ENCODE data around the gene PRKAR1B. TPM values are rescaled to one million over a fixed set of nuclear protein-coding genes. Genes with fewer than 3 reads are reported as not detected.

The PRKAR1B gene
- total RNA-seq, 1 experiment from 2014 or later: 51.7 TPM

- Histone ChIP-seq H3K9me3 (ENCODE audit: insufficient read depth, low read depth) (peaks cover 13% of the 10 kb centered on the region; the same call in 1 of the 2 replicates), H2AFZ (no peak overlapping the region), H3F3A (ENCODE audit: insufficient read depth, low read depth) (no peaks in the 10 kb centered on the region; the same call in 1 of the 2 replicates), H3K9me2 (ENCODE audit: insufficient read depth) (no peaks in the 10 kb centered on the region), H3K27me3 (ENCODE audit: insufficient read depth, low read depth) (no peaks in the 10 kb centered on the region), H3K4me1 (replicated peaks; ENCODE audit: insufficient read depth) (no peaks in the 10 kb centered on the region), H4K20me1 (ENCODE audit: insufficient read depth) (peaks cover 2% of the 10 kb centered on the region; the same call in 1 of the 2 replicates), H3K4me2 (no peak overlapping the region), H3K36me3 (ENCODE audit: low read depth) (no peaks in the 10 kb centered on the region), H3K79me2 (ENCODE audit: low read depth) (no peaks in the 10 kb centered on the region), H3K4me3 (no peak overlapping the region), H3K27ac (no peak overlapping the region)
- no peak for TF ChIP-seq EZH2 (IDR thresholded peaks at IDR 0.05; ENCODE audit: low read depth)
- TF ChIP-seq, protein P1, sequence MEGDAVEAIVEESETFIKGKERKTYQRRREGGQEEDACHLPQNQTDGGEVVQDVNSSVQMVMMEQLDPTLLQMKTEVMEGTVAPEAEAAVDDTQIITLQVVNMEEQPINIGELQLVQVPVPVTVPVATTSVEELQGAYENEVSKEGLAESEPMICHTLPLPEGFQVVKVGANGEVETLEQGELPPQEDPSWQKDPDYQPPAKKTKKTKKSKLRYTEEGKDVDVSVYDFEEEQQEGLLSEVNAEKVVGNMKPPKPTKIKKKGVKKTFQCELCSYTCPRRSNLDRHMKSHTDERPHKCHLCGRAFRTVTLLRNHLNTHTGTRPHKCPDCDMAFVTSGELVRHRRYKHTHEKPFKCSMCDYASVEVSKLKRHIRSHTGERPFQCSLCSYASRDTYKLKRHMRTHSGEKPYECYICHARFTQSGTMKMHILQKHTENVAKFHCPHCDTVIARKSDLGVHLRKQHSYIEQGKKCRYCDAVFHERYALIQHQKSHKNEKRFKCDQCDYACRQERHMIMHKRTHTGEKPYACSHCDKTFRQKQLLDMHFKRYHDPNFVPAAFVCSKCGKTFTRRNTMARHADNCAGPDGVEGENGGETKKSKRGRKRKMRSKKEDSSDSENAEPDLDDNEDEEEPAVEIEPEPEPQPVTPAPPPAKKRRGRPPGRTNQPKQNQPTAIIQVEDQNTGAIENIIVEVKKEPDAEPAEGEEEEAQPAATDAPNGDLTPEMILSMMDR (conservative IDR thresholded peaks at IDR 0.05): no peak
- intact Hi-C loops (cut with micrococcal nuclease; ENCODE audit: unreplicated experiment): no loop called here
- BruUV-seq (replicated peaks): no TSS peak
- ChIA-PET CTCF (interaction anchor here (0.6 kb wide), 1 partner anchor 358 kb away, joined by 5 read pairs; no protein-coding TSS in a partner anchor), POLR2A (ENCODE audit: unreplicated experiment) (no interaction called here)
- no peak for DNase-seq
Observed at GRCh38 chr7:693280-693679, 33.8 kb downstream of the PRKAR1B start.

- DNase-seq: no peak
- Histone ChIP-seq H3K4me2 (no peak overlapping the region), H2AFZ (no peak overlapping the region), H3K27ac (no peak overlapping the region), H3K9me3 (ENCODE audit: insufficient read depth, low read depth) (peaks cover 13% of the 10 kb centered on the region; the same call in 1 of the 2 replicates), H3F3A (ENCODE audit: insufficient read depth, low read depth) (no peaks in the 10 kb centered on the region; the same call in 1 of the 2 replicates), H3K4me3 (no peak overlapping the region), H3K36me3 (ENCODE audit: low read depth) (no peaks in the 10 kb centered on the region; the same call in 1 of the 2 replicates), H4K20me1 (ENCODE audit: insufficient read depth) (peaks cover 2% of the 10 kb centered on the region; the same call in 1 of the 2 replicates), H3K4me1 (replicated peaks; ENCODE audit: insufficient read depth) (no peaks in the 10 kb centered on the region), H3K9me2 (ENCODE audit: insufficient read depth) (no peaks in the 10 kb centered on the region), H3K27me3 (ENCODE audit: insufficient read depth, low read depth) (no peaks in the 10 kb centered on the region), H3K79me2 (ENCODE audit: low read depth) (no peaks in the 10 kb centered on the region)
- POLR2A ChIA-PET (ENCODE audit: unreplicated experiment): no interaction called here
- intact Hi-C loops (cut with micrococcal nuclease; ENCODE audit: unreplicated experiment): no loop called here
- no TSS peak for BruUV-seq (replicated peaks)
- CTCF ChIA-PET: no interaction called here
- TF ChIP-seq, protein P1 (conservative IDR thresholded peaks at IDR 0.05): no peak
- no peak for TF ChIP-seq EZH2 (IDR thresholded peaks at IDR 0.05; ENCODE audit: low read depth)
Observed at GRCh38 chr7:691361-692045, 35.6 kb downstream of the PRKAR1B start.

DNA sequence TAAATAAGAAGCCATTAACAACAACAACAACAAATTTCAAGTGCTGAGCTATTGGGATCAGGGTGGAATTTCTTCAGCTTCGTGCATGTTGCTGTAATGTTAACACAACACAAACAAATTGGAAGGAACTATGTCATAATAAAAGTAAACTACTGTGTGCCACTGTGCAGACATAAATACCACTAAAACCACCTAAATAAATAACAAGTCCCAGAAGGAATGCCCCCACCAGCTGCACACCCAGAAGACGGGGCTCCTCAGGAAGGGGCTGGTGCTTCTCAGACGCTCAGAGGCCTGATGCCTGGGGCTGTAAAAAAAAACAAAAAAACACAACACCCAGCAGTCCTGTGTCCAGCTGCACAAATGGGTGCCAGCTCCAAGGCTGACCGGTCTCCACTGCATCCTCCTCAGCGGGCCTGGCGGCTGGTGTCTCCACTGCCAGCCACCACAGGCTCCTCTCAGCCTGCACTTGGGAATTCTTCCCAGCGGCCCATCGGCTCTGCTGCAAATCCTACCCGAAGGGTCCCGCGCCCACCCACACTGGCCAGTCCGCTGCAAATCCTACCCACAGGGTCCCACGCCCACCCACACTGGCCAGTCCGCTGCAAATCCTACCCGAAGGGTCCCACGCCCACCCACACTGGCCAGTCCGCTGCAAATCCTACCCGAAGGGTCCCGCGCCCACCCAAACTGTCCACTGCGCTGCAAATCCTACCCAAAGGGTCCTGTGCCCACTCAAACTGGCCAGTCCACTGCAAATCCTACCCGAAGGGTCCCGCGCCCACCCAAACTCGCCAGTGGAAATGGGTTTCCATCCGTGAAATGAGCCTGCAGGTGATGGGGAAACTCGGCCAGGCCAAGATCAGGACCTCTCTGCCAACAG, 36.4 kb downstream of the PRKAR1B start:
- no peaks in the 10 kb centered on the region for H3K27me3 ChIP-seq (ENCODE audit: insufficient read depth, low read depth)
- H3K4me3 ChIP-seq: no peak overlapping the region
- TF ChIP-seq EZH2 (IDR thresholded peaks at IDR 0.05; ENCODE audit: low read depth): no peak
- TF ChIP-seq, protein P1 (conservative IDR thresholded peaks at IDR 0.05): no peak
- no peaks in the 10 kb centered on the region for H3K79me2 ChIP-seq (ENCODE audit: low read depth)
- H4K20me1 ChIP-seq (ENCODE audit: insufficient read depth): peaks cover 2% of the 10 kb centered on the region; the same call in 1 of the 2 replicates
- ChIA-PET POLR2A (ENCODE audit: unreplicated experiment) (no interaction called here), CTCF (no interaction called here)
- H2AFZ ChIP-seq: no peak overlapping the region
- H3K27ac ChIP-seq: no peak overlapping the region
- H3K4me1 ChIP-seq (replicated peaks; ENCODE audit: insufficient read depth): no peaks in the 10 kb centered on the region
- H3K36me3 ChIP-seq (ENCODE audit: low read depth): no peaks in the 10 kb centered on the region; the same call in 1 of the 2 replicates
- H3F3A ChIP-seq (ENCODE audit: insufficient read depth, low read depth): no peaks in the 10 kb centered on the region; the same call in none of the 2 replicates
- H3K4me2 ChIP-seq: no peak overlapping the region
- intact Hi-C loops (cut with micrococcal nuclease; ENCODE audit: unreplicated experiment): no loop called here
- H3K9me2 ChIP-seq (ENCODE audit: insufficient read depth): no peaks in the 10 kb centered on the region
- peaks cover 20% of the 10 kb centered on the region; the same call in 1 of the 2 replicates for H3K9me3 ChIP-seq (ENCODE audit: insufficient read depth, low read depth)
- BruUV-seq (replicated peaks): no TSS peak
- no peak for DNase-seq

Data from PC-9 (cell line).